GM12865 (cell line): ENCODE data around the gene C1orf52.

Source experiments
- DNase-seq: peaks from one replicate; pipeline ENCODE4 v3.0.0; 2010; ENCODE audit warnings: low read depth
- H3K4me3 ChIP-seq: 2 replicates; pipeline ENCODE4 v1.5.1; 2011; ENCODE audit warnings: mild to moderate bottlenecking, low read depth, low read length, control low read depth
- TF ChIP-seq, protein P1 (sequence below): IDR thresholded peaks from 2 replicates; pipeline ENCODE4 v1.5.1; 2011; ENCODE audit warnings: low read length, control low read depth, low read depth, inconsistent platforms; ENCODE audit not compliant: insufficient read depth; ENCODE audit errors: missing control alignments

C1orf52 gene

DNA sequence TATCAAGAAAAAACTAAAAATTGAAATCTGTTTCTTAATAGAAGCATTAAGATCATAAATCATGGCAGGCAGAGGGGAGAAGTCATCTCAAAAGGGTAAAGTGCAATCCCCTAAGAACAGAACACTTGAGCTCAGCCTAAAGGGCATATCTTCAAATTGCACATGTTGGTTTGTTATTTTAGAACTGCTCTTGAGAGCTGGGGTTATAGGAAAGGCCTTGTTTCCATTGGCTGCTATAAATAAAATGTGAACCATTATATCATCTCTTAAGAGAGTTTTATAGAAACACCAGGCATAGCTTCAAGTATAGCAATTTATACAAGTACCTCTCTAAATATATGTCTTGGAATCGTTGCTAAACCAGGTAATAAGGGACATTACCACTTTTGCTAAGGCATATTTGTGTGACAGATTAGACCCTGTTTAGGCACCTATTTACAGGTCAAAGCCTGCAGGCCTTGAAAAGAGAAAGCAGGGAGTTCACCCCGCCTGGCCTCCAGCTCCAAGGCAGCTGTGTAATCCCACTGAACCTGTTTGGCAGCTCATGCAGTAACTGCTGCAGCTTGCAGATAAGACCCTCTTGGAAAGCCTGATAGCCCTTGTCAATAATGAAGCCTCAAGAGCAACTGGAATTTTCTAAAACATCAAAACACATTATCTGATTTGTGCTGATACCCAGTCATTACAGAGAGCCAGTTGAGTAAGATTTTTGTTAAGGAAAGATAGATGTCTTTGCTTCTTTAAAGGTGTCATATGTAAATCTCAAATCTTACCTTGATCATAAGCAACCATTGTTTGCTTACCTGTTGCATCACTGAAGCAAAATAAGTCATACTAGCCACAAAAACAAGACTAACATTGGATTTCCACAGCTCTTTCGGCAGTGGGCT is 34.5 kb downstream of the C1orf52 start:
- no peak for DNase-seq
- TF ChIP-seq, protein P1, sequence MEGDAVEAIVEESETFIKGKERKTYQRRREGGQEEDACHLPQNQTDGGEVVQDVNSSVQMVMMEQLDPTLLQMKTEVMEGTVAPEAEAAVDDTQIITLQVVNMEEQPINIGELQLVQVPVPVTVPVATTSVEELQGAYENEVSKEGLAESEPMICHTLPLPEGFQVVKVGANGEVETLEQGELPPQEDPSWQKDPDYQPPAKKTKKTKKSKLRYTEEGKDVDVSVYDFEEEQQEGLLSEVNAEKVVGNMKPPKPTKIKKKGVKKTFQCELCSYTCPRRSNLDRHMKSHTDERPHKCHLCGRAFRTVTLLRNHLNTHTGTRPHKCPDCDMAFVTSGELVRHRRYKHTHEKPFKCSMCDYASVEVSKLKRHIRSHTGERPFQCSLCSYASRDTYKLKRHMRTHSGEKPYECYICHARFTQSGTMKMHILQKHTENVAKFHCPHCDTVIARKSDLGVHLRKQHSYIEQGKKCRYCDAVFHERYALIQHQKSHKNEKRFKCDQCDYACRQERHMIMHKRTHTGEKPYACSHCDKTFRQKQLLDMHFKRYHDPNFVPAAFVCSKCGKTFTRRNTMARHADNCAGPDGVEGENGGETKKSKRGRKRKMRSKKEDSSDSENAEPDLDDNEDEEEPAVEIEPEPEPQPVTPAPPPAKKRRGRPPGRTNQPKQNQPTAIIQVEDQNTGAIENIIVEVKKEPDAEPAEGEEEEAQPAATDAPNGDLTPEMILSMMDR, result no peak

DNA sequence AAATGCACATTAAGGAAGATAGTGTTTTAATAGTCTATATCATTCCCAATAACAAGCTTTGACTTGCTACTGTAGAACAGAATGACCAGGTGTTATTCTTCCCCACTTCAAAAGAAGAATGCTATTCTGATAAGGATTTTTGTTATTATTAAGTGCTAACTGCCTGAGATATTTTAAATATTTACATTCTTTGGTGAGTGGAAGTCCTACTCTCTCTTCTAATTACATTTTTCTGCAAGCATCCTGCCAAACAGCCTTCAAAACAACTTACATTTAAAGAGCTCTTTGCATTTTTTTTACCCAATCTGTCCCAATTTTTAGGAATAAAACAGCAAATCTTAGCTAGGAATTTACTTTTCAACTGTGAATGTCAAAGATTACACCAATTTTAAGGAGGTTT is 35.2 kb downstream of the C1orf52 start:
- no peak overlapping the region for H3K4me3 ChIP-seq
- no peak for DNase-seq
- TF ChIP-seq, protein P1, result no peak

More for the DNA sequence above, 34.5 kb downstream of the C1orf52 start:
- no peak overlapping the region for H3K4me3 ChIP-seq

DNA sequence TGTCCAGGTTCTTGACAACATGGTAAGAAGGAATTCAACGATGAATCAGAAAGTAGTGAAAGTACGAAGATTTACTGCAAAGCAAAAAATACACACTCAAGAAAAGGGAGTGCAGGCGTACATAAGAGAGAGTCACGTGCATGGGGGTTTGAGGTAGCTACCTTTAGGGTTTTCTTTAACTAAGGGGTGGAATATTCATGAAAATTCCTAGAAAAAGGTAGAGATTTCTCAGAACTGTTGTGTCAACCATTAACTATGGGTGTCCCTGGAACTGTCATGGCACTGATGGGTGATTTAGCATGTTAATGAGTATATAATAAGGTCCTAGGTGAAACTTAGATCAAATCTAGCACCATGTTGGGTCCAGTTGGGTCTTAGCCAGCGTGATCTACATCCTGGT is 36.1 kb downstream of the C1orf52 start:
- DNase-seq, result no peak
- H3K4me3 ChIP-seq, result no peak overlapping the region
- TF ChIP-seq, protein P1, result no peak

DNA sequence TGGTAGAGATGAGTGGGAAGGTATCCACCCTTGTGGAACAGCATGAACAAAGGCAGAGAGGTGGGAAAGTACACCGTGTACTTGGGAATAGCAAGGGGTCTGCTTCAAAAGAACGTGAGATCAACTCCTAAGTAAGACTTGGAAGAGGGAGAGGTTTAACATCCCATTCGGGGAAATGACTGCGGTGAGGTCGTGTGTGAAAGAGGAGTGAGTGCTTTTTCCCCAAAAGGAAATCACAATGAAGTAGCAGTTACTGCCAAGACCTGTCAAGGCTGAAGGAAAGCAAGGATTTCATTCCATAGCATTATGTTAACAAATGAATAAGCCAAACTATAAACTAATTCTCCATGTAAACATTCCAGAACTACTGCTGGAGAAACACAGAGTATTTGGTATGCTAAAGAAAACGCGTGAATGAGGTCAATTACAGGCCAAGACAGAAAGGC is 38.7 kb downstream of the C1orf52 start:
- DNase-seq, result no peak
- TF ChIP-seq, protein P1, result no peak

DNA sequence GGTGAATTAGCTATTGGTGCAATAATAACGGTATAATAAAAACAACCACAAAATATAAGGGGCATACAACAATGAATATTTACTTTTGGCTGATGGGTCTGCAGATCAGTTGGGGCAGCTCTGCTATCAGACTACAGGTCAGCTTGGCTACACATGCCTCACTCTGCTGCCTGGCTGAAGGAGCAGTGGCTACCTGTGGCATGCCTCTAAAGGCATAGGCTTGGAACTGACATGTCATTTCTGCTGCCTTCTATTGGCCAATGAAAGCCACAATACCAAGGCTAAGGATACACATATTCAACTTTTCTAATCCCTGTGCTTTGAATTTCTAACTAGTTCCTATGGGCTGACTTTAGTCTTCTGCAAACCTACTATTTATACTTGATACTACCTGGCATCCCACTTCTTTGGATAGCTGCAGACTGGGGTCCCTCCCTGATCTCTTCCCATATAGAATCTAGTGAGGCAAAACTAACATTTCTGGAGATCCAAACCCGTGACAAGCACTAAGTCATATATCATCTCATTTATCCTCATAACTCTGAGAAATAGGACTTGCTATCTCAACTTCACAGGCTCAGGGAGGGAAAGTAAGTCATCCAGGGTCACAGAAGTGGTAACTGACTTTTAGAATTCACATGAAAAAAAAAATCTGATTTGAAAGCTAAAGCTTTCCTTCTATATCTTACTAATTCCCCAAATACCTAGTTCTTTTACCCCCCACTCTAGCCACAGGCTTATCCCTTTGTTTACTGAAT is 39.4 kb downstream of the C1orf52 start:
- TF ChIP-seq, protein P1, result no peak
- H3K4me3 ChIP-seq, result no peak overlapping the region
- DNase-seq, result no peak

More for the DNA sequence above, 38.7 kb downstream of the C1orf52 start:
- H3K4me3 ChIP-seq, result no peak overlapping the region

DNA sequence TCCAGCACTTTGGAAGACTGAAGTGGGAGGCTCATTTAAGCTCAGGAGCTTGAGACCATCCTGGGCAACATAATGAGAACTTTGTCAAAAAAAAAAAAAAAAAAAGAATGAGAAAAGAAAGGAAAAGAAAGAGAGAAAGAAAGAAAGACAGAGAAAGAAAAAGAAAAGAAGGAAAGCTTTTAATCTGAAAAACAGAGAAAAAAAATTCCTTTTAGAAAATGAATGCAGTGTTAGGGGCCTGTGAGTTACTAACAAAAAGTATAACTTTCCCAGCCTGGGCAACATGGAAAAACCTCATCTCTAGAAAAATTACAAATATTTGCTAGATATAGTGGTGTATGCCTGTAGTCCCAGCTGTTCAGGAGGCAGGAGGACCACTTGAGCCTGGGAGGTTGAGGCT is 42.8 kb downstream of the C1orf52 start:
- DNase-seq, result no peak
- TF ChIP-seq, protein P1, result no peak

More for the DNA sequence above, 42.8 kb downstream of the C1orf52 start:
- no peak overlapping the region for H3K4me3 ChIP-seq
